T-helper 17 cell (primary cell): ENCODE measurements around the gene TOP1. TPM values are rescaled to one million over a fixed set of nuclear protein-coding genes. Genes with fewer than 3 reads are reported as not detected.

Experiments used
- ATAC-seq: fragments of 150-1000 bp; cut with Tn5 transposase; 2 replicates; pipeline ENCODE4 v1.10.0; 2021; ENCODE audit warnings: mild to moderate bottlenecking, moderate library complexity
- DNase-seq, 3 donors: peaks; one replicate each; pipeline versions ENCODE4 v3.0.0 to v3.0.0-alpha.2; 2020 to 2021
- H3K9me3 ChIP-seq: one replicate; pipeline ENCODE4 v1.7.0; 2013; ENCODE audit warnings: low read length, mild to moderate bottlenecking; ENCODE audit not compliant: control insufficient read depth, poor library complexity, severe bottlenecking
- H3K27ac Mint-ChIP-seq: one replicate; pipeline ENCODE4 v1.8.0; 2022; ENCODE audit warnings: mild to moderate bottlenecking, moderate library complexity, mixed read lengths
- H3K27me3 Mint-ChIP-seq: one replicate; pipeline ENCODE4 v1.8.0; 2022; ENCODE audit warnings: mixed read lengths
- H3K36me3 Mint-ChIP-seq: one replicate; pipeline ENCODE4 v1.8.0; 2022; ENCODE audit warnings: low read depth, mixed read lengths
- H3K4me1 Mint-ChIP-seq: one replicate; pipeline ENCODE4 v1.8.0; 2022; ENCODE audit warnings: mild to moderate bottlenecking, mixed read lengths
- H3K4me3 Mint-ChIP-seq: one replicate; pipeline ENCODE4 v1.8.0; 2022; ENCODE audit warnings: mild to moderate bottlenecking, moderate library complexity, mixed read lengths
- total RNA-seq, 4 donors: library from RNA in 2 of 4; stranded (reverse) in 2 of 4; gene quantifications; one replicate each; pipeline ENCODE4 v1.2.3 and lab custom pipeline; 2022 to 2026

Gene TOP1
- total RNA-seq, 2 donors from 2014 or later = 37.4 to 44.4 TPM

- DNase-seq (no peak), ATAC-seq (no peak)
- H3K4me3 Mint-ChIP-seq = peak overlapping the region; percentile 82
- H3K27me3 Mint-ChIP-seq = no peaks in the 10 kb centered on the region
- peak overlapping the region; percentile 96 for H3K27ac Mint-ChIP-seq
- H3K36me3 Mint-ChIP-seq = peaks cover 3% of the 10 kb centered on the region
- peaks cover 83% of the 10 kb centered on the region for H3K4me1 Mint-ChIP-seq
- H3K9me3 ChIP-seq = no peaks in the 10 kb centered on the region
These were observed 120.3 kb downstream of the TOP1 start for GRCh38 chr20:41148942-41149341.

GRCh38 chr20:41150664-41151063 lies 122.0 kb downstream of the TOP1 start:
- Mint-ChIP-seq H3K4me1 (peaks cover 81% of the 10 kb centered on the region), H3K36me3 (peaks cover 3% of the 10 kb centered on the region), H3K27ac (peak overlapping the region; percentile 96), H3K27me3 (no peaks in the 10 kb centered on the region), H3K4me3 (peak overlapping the region; percentile 82)
- DNase-seq (peak in 1 of 3 donors; percentile 19), ATAC-seq (peak; percentile 90)
- H3K9me3 ChIP-seq = no peaks in the 10 kb centered on the region

- DNase-seq = no peak
- Mint-ChIP-seq H3K4me1 (peaks cover 80% of the 10 kb centered on the region), H3K36me3 (peaks cover 3% of the 10 kb centered on the region), H3K27ac (peak overlapping the region; percentile 96), H3K27me3 (no peaks in the 10 kb centered on the region), H3K4me3 (peak overlapping the region; percentile 82)
- ATAC-seq = no peak
- no peaks in the 10 kb centered on the region for H3K9me3 ChIP-seq
These were observed 122.7 kb downstream of the TOP1 start for GRCh38 chr20:41151134-41151869.

- no peak for ATAC-seq
- peaks cover 3% of the 10 kb centered on the region for H3K36me3 Mint-ChIP-seq
These were observed 123.6 kb downstream of the TOP1 start for GRCh38 chr20:41152108-41152757.

GRCh38 chr20:41154436-41155176 lies 126.0 kb downstream of the TOP1 start:
- DNase-seq (no peak), ATAC-seq (no peak)
- H3K4me3 Mint-ChIP-seq = peak overlapping the region; percentile 59
- H3K27ac Mint-ChIP-seq = peak overlapping the region; percentile 96
- H3K27me3 Mint-ChIP-seq = no peaks in the 10 kb centered on the region
- no peaks in the 10 kb centered on the region for H3K36me3 Mint-ChIP-seq
- H3K4me1 Mint-ChIP-seq = peaks cover 85% of the 10 kb centered on the region
- H3K9me3 ChIP-seq = no peaks in the 10 kb centered on the region

More at GRCh38 chr20:41152108-41152757, 123.6 kb downstream of the TOP1 start:
- DNase-seq = no peak
- Mint-ChIP-seq H3K4me1 (peaks cover 82% of the 10 kb centered on the region), H3K27ac (peak overlapping the region; percentile 96), H3K4me3 (peak overlapping the region; percentile 43), H3K27me3 (no peaks in the 10 kb centered on the region)
- H3K9me3 ChIP-seq = no peaks in the 10 kb centered on the region

- Mint-ChIP-seq H3K4me1 (peaks cover 89% of the 10 kb centered on the region), H3K27me3 (no peaks in the 10 kb centered on the region), H3K36me3 (peaks cover 2% of the 10 kb centered on the region), H3K4me3 (peak overlapping the region; percentile 59), H3K27ac (peak overlapping the region; percentile 96)
- DNase-seq (no peak), ATAC-seq (no peak)
- H3K9me3 ChIP-seq = no peaks in the 10 kb centered on the region
These were observed 126.6 kb downstream of the TOP1 start for GRCh38 chr20:41155261-41155660.

GRCh38 chr20:41158082-41158625 lies 129.5 kb downstream of the TOP1 start:
- H3K27me3 Mint-ChIP-seq = no peaks in the 10 kb centered on the region
- peaks cover 11% of the 10 kb centered on the region for H3K36me3 Mint-ChIP-seq
- no peak for ATAC-seq
- no peak for DNase-seq
- no peaks in the 10 kb centered on the region for H3K9me3 ChIP-seq
- H3K27ac Mint-ChIP-seq = peak overlapping the region; percentile 96
- H3K4me1 Mint-ChIP-seq = peaks cover 84% of the 10 kb centered on the region
- H3K4me3 Mint-ChIP-seq = peak overlapping the region; percentile 91

- peak overlapping the region; percentile 96 for H3K27ac Mint-ChIP-seq
- no peaks in the 10 kb centered on the region for H3K27me3 Mint-ChIP-seq
- H3K4me1 Mint-ChIP-seq = peaks cover 83% of the 10 kb centered on the region
- DNase-seq = no peak
- peak overlapping the region; percentile 91 for H3K4me3 Mint-ChIP-seq
- no peaks in the 10 kb centered on the region for H3K9me3 ChIP-seq
- H3K36me3 Mint-ChIP-seq = peaks cover 15% of the 10 kb centered on the region
- ATAC-seq = no peak
These were observed 130.9 kb downstream of the TOP1 start for GRCh38 chr20:41159547-41159946.

GRCh38 chr20:41160686-41161085 lies 132.1 kb downstream of the TOP1 start:
- ATAC-seq = no peak
- H3K9me3 ChIP-seq = no peaks in the 10 kb centered on the region
- Mint-ChIP-seq H3K27ac (peak overlapping the region; percentile 96), H3K4me1 (peaks cover 77% of the 10 kb centered on the region), H3K36me3 (peaks cover 15% of the 10 kb centered on the region), H3K4me3 (peak overlapping the region; percentile 78), H3K27me3 (no peaks in the 10 kb centered on the region)
- DNase-seq = no peak

- no peak for DNase-seq
- Mint-ChIP-seq H3K4me1 (peaks cover 70% of the 10 kb centered on the region), H3K27me3 (no peaks in the 10 kb centered on the region), H3K36me3 (peaks cover 15% of the 10 kb centered on the region), H3K27ac (peak overlapping the region; percentile 96), H3K4me3 (peak overlapping the region; percentile 79)
- peak; percentile 44 for ATAC-seq
- no peaks in the 10 kb centered on the region for H3K9me3 ChIP-seq
These were observed 133.3 kb downstream of the TOP1 start for GRCh38 chr20:41161886-41162285.

- ATAC-seq = no peak
- no peak for DNase-seq
- Mint-ChIP-seq H3K4me3 (peak overlapping the region; percentile 79), H3K4me1 (peaks cover 69% of the 10 kb centered on the region), H3K27ac (peak overlapping the region; percentile 96), H3K27me3 (no peaks in the 10 kb centered on the region), H3K36me3 (peaks cover 19% of the 10 kb centered on the region)
- no peaks in the 10 kb centered on the region for H3K9me3 ChIP-seq
These were observed 133.8 kb downstream of the TOP1 start for GRCh38 chr20:41162396-41162795.

GRCh38 chr20:41163821-41164220 lies 135.2 kb downstream of the TOP1 start:
- no peak for DNase-seq
- Mint-ChIP-seq H3K27me3 (no peaks in the 10 kb centered on the region), H3K4me3 (peak overlapping the region; percentile 70)

More at GRCh38 chr20:41163821-41164220, 135.2 kb downstream of the TOP1 start:
- Mint-ChIP-seq H3K27ac (peak overlapping the region; percentile 49), H3K36me3 (peaks cover 19% of the 10 kb centered on the region), H3K4me1 (peaks cover 56% of the 10 kb centered on the region)
- ATAC-seq = no peak
- no peaks in the 10 kb centered on the region for H3K9me3 ChIP-seq
